H9 (cell line): ENCODE measurements around the gene VGF. TPM values are rescaled to one million over a fixed set of nuclear protein-coding genes. Genes with fewer than 3 reads are reported as not detected.

Experiments
- DNase-seq: peaks from one replicate; pipeline ENCODE4 v3.0.0-alpha.2; 2017
- H2AFZ ChIP-seq: one replicate; pipeline ENCODE4 v1.6.1; 2013; ENCODE audit warnings: mild to moderate bottlenecking, low read length, control low read depth, moderate library complexity
- H2AK5ac ChIP-seq: 2 replicates; pipeline ENCODE4 v1.6.1; 2013; ENCODE audit warnings: low read length, control low read depth, mixed read lengths; ENCODE audit not compliant: insufficient read length
- H2BK120ac ChIP-seq: one replicate; pipeline ENCODE4 v1.6.1; 2013; ENCODE audit warnings: low read depth, mild to moderate bottlenecking, low read length, control low read depth, inconsistent platforms; ENCODE audit not compliant: poor library complexity, severe bottlenecking
- H2BK12ac ChIP-seq: 2 replicates; pipeline ENCODE4 v1.6.1; 2013; ENCODE audit warnings: low read length, control low read depth, mixed read lengths, low read depth; ENCODE audit not compliant: insufficient read length
- H2BK15ac ChIP-seq: 2 replicates; pipeline ENCODE4 v1.6.1; 2013; ENCODE audit warnings: low read depth, low read length, control low read depth
- H2BK20ac ChIP-seq: one replicate; pipeline ENCODE4 v1.6.1; 2013; ENCODE audit warnings: low read depth, mild to moderate bottlenecking, low read length, control low read depth, inconsistent platforms; ENCODE audit not compliant: poor library complexity, severe bottlenecking
- H2BK5ac ChIP-seq: 2 replicates; pipeline ENCODE4 v1.6.1; 2013; ENCODE audit warnings: low read length, control low read depth, mixed read lengths; ENCODE audit not compliant: insufficient read length
- H3K14ac ChIP-seq: 2 replicates; pipeline ENCODE4 v1.6.1; 2013; ENCODE audit warnings: low read length, control low read depth; ENCODE audit not compliant: insufficient read depth
- H3K18ac ChIP-seq: 2 replicates; pipeline ENCODE4 v1.6.1; 2013; ENCODE audit warnings: low read depth, mild to moderate bottlenecking, mixed read lengths, low read length, control low read depth; ENCODE audit not compliant: insufficient read length
- H3K23ac ChIP-seq: 2 replicates; pipeline ENCODE4 v1.6.1; 2013; ENCODE audit warnings: low read length, control low read depth, mixed read lengths, low read depth; ENCODE audit not compliant: insufficient read length
- H3K23me2 ChIP-seq: 2 replicates; pipeline ENCODE4 v1.6.1; 2013; ENCODE audit warnings: low read depth, mild to moderate bottlenecking, mixed read lengths, low read length, control low read depth; ENCODE audit not compliant: insufficient read length, poor library complexity, severe bottlenecking
- H3K27ac ChIP-seq: 2 replicates; pipeline ENCODE4 v1.5.1; 2013; ENCODE audit warnings: low read length, control low read depth, mixed read lengths, low read depth; ENCODE audit not compliant: insufficient read length
- H3K27me3 ChIP-seq: 2 replicates; pipeline ENCODE4 v1.6.1; 2013; ENCODE audit warnings: low read length, control low read depth, inconsistent platforms; ENCODE audit not compliant: insufficient read depth
- H3K4ac ChIP-seq: 2 replicates; pipeline ENCODE4 v1.6.1; 2013; ENCODE audit warnings: low read depth, mild to moderate bottlenecking, control low read depth, inconsistent platforms, low read length, moderate library complexity
- H3K4me1 ChIP-seq: 2 replicates; pipeline ENCODE4 v1.6.1; 2013; ENCODE audit warnings: low read length, control low read depth, inconsistent platforms; ENCODE audit not compliant: insufficient read depth
- H3K4me2 ChIP-seq: 2 replicates; pipeline ENCODE4 v1.6.1; 2013; ENCODE audit warnings: low read length, control low read depth, mixed read lengths; ENCODE audit not compliant: insufficient read length, insufficient read depth
- H3K56ac ChIP-seq: 2 replicates; pipeline ENCODE4 v1.6.1; 2013; ENCODE audit warnings: low read depth, mild to moderate bottlenecking, mixed read lengths, low read length, control low read depth; ENCODE audit not compliant: insufficient read length
- H3K79me1 ChIP-seq: 2 replicates; pipeline ENCODE4 v1.6.1; 2013; ENCODE audit warnings: low read depth, mild to moderate bottlenecking, moderate library complexity, low read length, control low read depth, inconsistent platforms; ENCODE audit not compliant: insufficient read depth, poor library complexity, severe bottlenecking
- H3K79me2 ChIP-seq: 2 replicates; pipeline ENCODE4 v1.6.1; 2013; ENCODE audit warnings: low read length, control low read depth, inconsistent platforms; ENCODE audit not compliant: insufficient read depth
- H3K9ac ChIP-seq: 2 replicates; pipeline ENCODE4 v1.6.1; 2013; ENCODE audit warnings: low read length, control low read depth, mixed read lengths; ENCODE audit not compliant: insufficient read length; ENCODE audit errors: extremely low read depth
- H3K9me3 ChIP-seq: one replicate; pipeline ENCODE4 v1.6.1; 2013; ENCODE audit warnings: low read depth, low read length, inconsistent platforms; ENCODE audit not compliant: control insufficient read depth
- H3T11ph ChIP-seq: one replicate; pipeline ENCODE4 v1.6.1; 2013; ENCODE audit warnings: mild to moderate bottlenecking, low read length, control low read depth, inconsistent platforms
- H4K20me1 ChIP-seq: one replicate; pipeline ENCODE4 v1.6.1; 2013; ENCODE audit not compliant: control insufficient read depth, insufficient read length, insufficient read depth
- H4K5ac ChIP-seq: 2 replicates; pipeline ENCODE4 v1.6.1; 2013; ENCODE audit warnings: low read depth, mild to moderate bottlenecking, mixed read lengths, low read length, control low read depth; ENCODE audit not compliant: insufficient read length
- H4K8ac ChIP-seq: replicated peaks from 2 replicates; pipeline ENCODE4 v1.6.1; 2013; ENCODE audit warnings: low read length, control low read depth, mixed read lengths, low read depth; ENCODE audit not compliant: insufficient read length
- H4K91ac ChIP-seq: 2 replicates; pipeline ENCODE4 v1.6.1; 2013; ENCODE audit warnings: low read depth, mild to moderate bottlenecking, moderate library complexity, mixed read lengths, low read length, control low read depth; ENCODE audit not compliant: insufficient read length
- H3K27ac Mint-ChIP-seq, 3 experiments: 2 replicates in 2 of 3; 3 replicates in 1 of 3; pipeline ENCODE4 v1.8.0; 2020 to 2021; ENCODE audit warnings: mixed read lengths in 3 of 3, mild to moderate bottlenecking in 1 of 3, moderate library complexity in 1 of 3
- H3K27me3 Mint-ChIP-seq: 2 replicates; pipeline ENCODE4 v1.8.0; 2021; ENCODE audit warnings: low read depth, mild to moderate bottlenecking, moderate library complexity, mixed read lengths
- H3K36me3 Mint-ChIP-seq, 3 experiments: 2 replicates in 2 of 3; 3 replicates in 1 of 3; pipeline ENCODE4 v1.8.0; 2020 to 2021; ENCODE audit warnings: low read depth in 3 of 3, mixed read lengths in 3 of 3; ENCODE audit not compliant: insufficient read depth in 1 of 3
- H3K4me1 Mint-ChIP-seq, 2 experiments: 2 replicates each; pipeline ENCODE4 v1.8.0; 2020; ENCODE audit warnings: mixed read lengths in 2 of 2
- H3K4me3 Mint-ChIP-seq, 2 experiments: 2 replicates in 1 of 2; 3 replicates in 1 of 2; pipeline ENCODE4 v1.8.0; 2020 to 2021; ENCODE audit warnings: mild to moderate bottlenecking in 2 of 2, mixed read lengths in 2 of 2, moderate library complexity in 1 of 2
- H3K9me3 Mint-ChIP-seq, 2 experiments: 2 replicates in 1 of 2; 3 replicates in 1 of 2; pipeline ENCODE4 v1.8.0; 2020; ENCODE audit warnings: mild to moderate bottlenecking in 2 of 2, mixed read lengths in 2 of 2, moderate library complexity in 1 of 2
- WGBS: extraction: QIAGEN DNeasy Blood & Tissue Kit; methylation state at CpG from one replicate; pipeline ENCODE4 v1.1.7; 2013; ENCODE audit warnings: missing lambda C conversion rate, low lambda C conversion rate, mixed read lengths; ENCODE audit not compliant: insufficient read length; ENCODE audit errors: extremely low coverage; 5-methylcytosine and 5-hydroxymethylcytosine counted together
- total RNA-seq: library from RNA; stranded (reverse); gene quantifications from 2 replicates; pipeline ENCODE4 v1.2.1, GENCODE V29; 2021
- TF ChIP-seq, protein P1 (sequence below): fragments of 200-600 bp; sonication (generic); conservative IDR thresholded peaks from 3 replicates; pipeline ENCODE4 v1.8.0; 2021; ENCODE audit warnings: antibody characterized with exemption, mild to moderate bottlenecking

Gene VGF
- total RNA-seq, 1 experiment from 2014 or later: 37.1 TPM

DNA sequence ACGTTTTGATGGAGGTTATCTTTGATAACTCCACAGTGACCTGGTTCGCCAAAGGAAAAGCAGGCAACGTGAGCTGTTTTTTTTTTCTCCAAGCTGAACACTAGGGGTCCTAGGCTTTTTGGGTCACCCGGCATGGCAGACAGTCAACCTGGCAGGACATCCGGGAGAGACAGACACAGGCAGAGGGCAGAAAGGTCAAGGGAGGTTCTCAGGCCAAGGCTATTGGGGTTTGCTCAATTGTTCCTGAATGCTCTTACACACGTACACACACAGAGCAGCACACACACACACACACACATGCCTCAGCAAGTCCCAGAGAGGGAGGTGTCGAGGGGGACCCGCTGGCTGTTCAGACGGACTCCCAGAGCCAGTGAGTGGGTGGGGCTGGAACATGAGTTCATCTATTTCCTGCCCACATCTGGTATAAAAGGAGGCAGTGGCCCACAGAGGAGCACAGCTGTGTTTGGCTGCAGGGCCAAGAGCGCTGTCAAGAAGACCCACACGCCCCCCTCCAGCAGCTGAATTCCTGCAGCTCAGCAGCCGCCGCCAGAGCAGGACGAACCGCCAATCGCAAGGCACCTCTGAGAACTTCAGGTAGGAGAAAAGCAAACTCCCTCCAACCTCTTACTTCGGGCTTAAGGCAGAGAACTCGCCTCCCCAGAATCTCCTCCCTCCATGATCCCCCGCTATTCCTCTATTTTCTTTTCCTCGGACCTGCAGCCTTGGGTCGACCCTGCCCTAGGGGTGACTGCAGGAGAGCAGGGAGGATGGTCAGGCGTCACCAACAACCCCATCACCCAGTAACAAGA lies 38.5 kb downstream of the VGF start, which contains the start of gene SERPINE1:
SERPINE1 (plus strand) TSS at position 454 of the 809 bp plus-strand sequence. CDS start 1,290 bp downstream, outside the sequence.
- H3K27ac Mint-ChIP-seq: peak within 1 kb of the TSS in 2 of 3 experiments; percentile 5 to 91; a peak in 4 of 7 replicates
- WGBS: no CpG with 5 or more reads among the region's 22 CpGs
- H3K4me1 ChIP-seq: peaks cover 13% of the 10 kb centered on the region; the same call in 1 of the 2 replicates

More for the DNA sequence above, 38.5 kb downstream of the VGF start, which contains the start of gene SERPINE1:
- peaks cover 7% of the 10 kb centered on the region for H3K27me3 Mint-ChIP-seq
- H3K4me1 Mint-ChIP-seq: peaks cover 41 to 49% of the 10 kb centered on the region in 2 experiments
- Histone ChIP-seq H3K9me3 (no peaks in the 10 kb centered on the region), H3K9ac (no peak within 1 kb of the TSS), H3K79me2 (no peaks in the 10 kb centered on the region), H3K27me3 (no peaks in the 10 kb centered on the region), H2BK5ac (no peak within 1 kb of the TSS), H4K5ac (no peak within 1 kb of the TSS), H3K18ac (peak within 1 kb of the TSS; percentile 63), H4K91ac (no peak within 1 kb of the TSS), H2BK120ac (no peak within 1 kb of the TSS), H3K14ac (peak within 1 kb of the TSS; percentile 49), H3K23me2 (no peaks in the 10 kb centered on the region), H3K4ac (no peak within 1 kb of the TSS), H3K23ac (no peak within 1 kb of the TSS), H4K8ac (no peak within 1 kb of the TSS), H3K27ac (no peak within 1 kb of the TSS), H3K79me1 (no peaks in the 10 kb centered on the region), H2AK5ac (no peak within 1 kb of the TSS), H2BK20ac (no peak within 1 kb of the TSS), H4K20me1 (no peaks in the 10 kb centered on the region), H3K4me2 (peak within 1 kb of the TSS; percentile 39), H2AFZ (no peak within 1 kb of the TSS), H2BK12ac (no peak within 1 kb of the TSS), H2BK15ac (no peak within 1 kb of the TSS), H3T11ph (no peak within 1 kb of the TSS), H3K56ac (no peak within 1 kb of the TSS)
- H3K36me3 Mint-ChIP-seq: peaks cover 0 to 10% (median 5%) of the 10 kb centered on the region in 3 experiments; a peak in 4 of 7 replicates
- peak; percentile 87 for DNase-seq
- H3K9me3 Mint-ChIP-seq: peaks cover 6 to 7% of the 10 kb centered on the region in 2 experiments; a peak in 3 of 5 replicates
- TF ChIP-seq, protein P1, sequence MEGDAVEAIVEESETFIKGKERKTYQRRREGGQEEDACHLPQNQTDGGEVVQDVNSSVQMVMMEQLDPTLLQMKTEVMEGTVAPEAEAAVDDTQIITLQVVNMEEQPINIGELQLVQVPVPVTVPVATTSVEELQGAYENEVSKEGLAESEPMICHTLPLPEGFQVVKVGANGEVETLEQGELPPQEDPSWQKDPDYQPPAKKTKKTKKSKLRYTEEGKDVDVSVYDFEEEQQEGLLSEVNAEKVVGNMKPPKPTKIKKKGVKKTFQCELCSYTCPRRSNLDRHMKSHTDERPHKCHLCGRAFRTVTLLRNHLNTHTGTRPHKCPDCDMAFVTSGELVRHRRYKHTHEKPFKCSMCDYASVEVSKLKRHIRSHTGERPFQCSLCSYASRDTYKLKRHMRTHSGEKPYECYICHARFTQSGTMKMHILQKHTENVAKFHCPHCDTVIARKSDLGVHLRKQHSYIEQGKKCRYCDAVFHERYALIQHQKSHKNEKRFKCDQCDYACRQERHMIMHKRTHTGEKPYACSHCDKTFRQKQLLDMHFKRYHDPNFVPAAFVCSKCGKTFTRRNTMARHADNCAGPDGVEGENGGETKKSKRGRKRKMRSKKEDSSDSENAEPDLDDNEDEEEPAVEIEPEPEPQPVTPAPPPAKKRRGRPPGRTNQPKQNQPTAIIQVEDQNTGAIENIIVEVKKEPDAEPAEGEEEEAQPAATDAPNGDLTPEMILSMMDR: peak; percentile 44
- peak within 1 kb of the TSS; percentile 56 to 73 for H3K4me3 Mint-ChIP-seq
